ENCODE measurements around the gene STK36. TPM values are rescaled to one million over a fixed set of nuclear protein-coding genes. Genes with fewer than 3 reads are reported as not detected.

The STK36 gene
- total RNA-seq, 1 experiment from 2014 or later = 38.7 TPM

DNA sequence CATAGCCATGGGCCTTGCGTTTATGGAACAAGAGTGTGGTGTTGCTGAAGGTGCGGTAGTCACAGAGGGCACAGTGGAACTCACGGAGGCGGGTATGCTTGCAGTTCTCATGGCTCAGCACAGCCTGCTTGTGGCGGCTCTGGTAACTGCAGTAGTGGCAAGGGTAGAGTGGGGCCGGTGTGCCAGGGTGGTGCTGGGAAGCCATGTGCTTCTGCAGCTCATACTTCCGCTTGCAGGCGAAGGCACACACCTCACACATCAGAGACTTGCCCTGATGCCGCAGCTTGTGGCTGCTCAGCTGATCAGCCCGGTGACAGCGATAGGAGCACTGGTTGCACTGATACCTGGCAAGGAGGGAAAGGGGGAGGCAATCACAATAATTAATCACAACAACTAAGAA, 27.2 kb upstream of the STK36 start:
- Histone ChIP-seq H3K56ac (ENCODE audit: insufficient read length, low read depth, low read length) (no peak overlapping the region), H3K4ac (ENCODE audit: low read depth, low read length) (no peak overlapping the region), H2BK120ac (ENCODE audit: low read depth, low read length, poor library complexity, severe bottlenecking) (no peak overlapping the region), H3K9ac (ENCODE audit: extremely low read depth, insufficient read length, low read length) (no peak overlapping the region), H3K9me3 (ENCODE audit: control insufficient read depth, low read depth, low read length) (no peaks in the 10 kb centered on the region), H3K23me2 (ENCODE audit: insufficient read length, low read depth, low read length, poor library complexity, severe bottlenecking) (no peaks in the 10 kb centered on the region), H3K4me2 (ENCODE audit: insufficient read depth, insufficient read length, low read length) (no peak overlapping the region), H4K91ac (ENCODE audit: insufficient read length, low read depth, low read length) (no peak overlapping the region), H3K14ac (ENCODE audit: insufficient read depth, low read length) (no peak overlapping the region), H3K27me3 (ENCODE audit: insufficient read depth, low read length) (no peaks in the 10 kb centered on the region), H2BK20ac (ENCODE audit: low read depth, low read length, poor library complexity, severe bottlenecking) (no peak overlapping the region), H2BK12ac (ENCODE audit: insufficient read length, low read depth, low read length) (no peak overlapping the region), H4K5ac (ENCODE audit: insufficient read length, low read depth, low read length) (no peak overlapping the region), H4K20me1 (ENCODE audit: control insufficient read depth, insufficient read depth, insufficient read length) (no peaks in the 10 kb centered on the region), H3K23ac (ENCODE audit: insufficient read length, low read depth, low read length) (no peak overlapping the region), H4K8ac (replicated peaks; ENCODE audit: insufficient read length, low read depth, low read length) (no peak overlapping the region), H3T11ph (ENCODE audit: low read length) (no peak overlapping the region), H3K79me2 (ENCODE audit: insufficient read depth, low read length) (no peaks in the 10 kb centered on the region), H2BK15ac (ENCODE audit: low read depth, low read length) (no peak overlapping the region), H3K27ac (ENCODE audit: insufficient read length, low read depth, low read length) (no peak overlapping the region), H2AK5ac (ENCODE audit: insufficient read length, low read length) (no peak overlapping the region), H3K18ac (ENCODE audit: insufficient read length, low read depth, low read length) (no peak overlapping the region), H3K79me1 (ENCODE audit: insufficient read depth, low read depth, low read length, poor library complexity, severe bottlenecking) (no peaks in the 10 kb centered on the region), H2BK5ac (ENCODE audit: insufficient read length, low read length) (no peak overlapping the region), H3K4me1 (ENCODE audit: insufficient read depth, low read length) (no peaks in the 10 kb centered on the region), H2AFZ (ENCODE audit: low read length) (no peak overlapping the region)
- peaks cover 41 to 79% (median 78%) of the 10 kb centered on the region in 3 experiments; a peak in 6 of 7 replicates for H3K36me3 Mint-ChIP-seq (ENCODE audit: insufficient read depth in 1 of 3, low read depth in 3 of 3)
- no peaks in the 10 kb centered on the region for H3K27me3 Mint-ChIP-seq (ENCODE audit: low read depth)
- no peak overlapping the region for H3K4me3 Mint-ChIP-seq
- no peak for DNase-seq
- no peaks in the 10 kb centered on the region for H3K4me1 Mint-ChIP-seq
- TF ChIP-seq, protein P1, sequence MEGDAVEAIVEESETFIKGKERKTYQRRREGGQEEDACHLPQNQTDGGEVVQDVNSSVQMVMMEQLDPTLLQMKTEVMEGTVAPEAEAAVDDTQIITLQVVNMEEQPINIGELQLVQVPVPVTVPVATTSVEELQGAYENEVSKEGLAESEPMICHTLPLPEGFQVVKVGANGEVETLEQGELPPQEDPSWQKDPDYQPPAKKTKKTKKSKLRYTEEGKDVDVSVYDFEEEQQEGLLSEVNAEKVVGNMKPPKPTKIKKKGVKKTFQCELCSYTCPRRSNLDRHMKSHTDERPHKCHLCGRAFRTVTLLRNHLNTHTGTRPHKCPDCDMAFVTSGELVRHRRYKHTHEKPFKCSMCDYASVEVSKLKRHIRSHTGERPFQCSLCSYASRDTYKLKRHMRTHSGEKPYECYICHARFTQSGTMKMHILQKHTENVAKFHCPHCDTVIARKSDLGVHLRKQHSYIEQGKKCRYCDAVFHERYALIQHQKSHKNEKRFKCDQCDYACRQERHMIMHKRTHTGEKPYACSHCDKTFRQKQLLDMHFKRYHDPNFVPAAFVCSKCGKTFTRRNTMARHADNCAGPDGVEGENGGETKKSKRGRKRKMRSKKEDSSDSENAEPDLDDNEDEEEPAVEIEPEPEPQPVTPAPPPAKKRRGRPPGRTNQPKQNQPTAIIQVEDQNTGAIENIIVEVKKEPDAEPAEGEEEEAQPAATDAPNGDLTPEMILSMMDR (conservative IDR thresholded peaks at IDR 0.05) = no peak
- H3K27ac Mint-ChIP-seq = peak overlapping the region in 1 of 3 experiments; percentile 33; a peak in 1 of 7 replicates
- WGBS (ENCODE audit: extremely low coverage, insufficient read length, low lambda C conversion rate) = no CpG with 5 or more reads among the region's 11 CpGs
- H3K9me3 Mint-ChIP-seq = no peaks in the 10 kb centered on the region

All from H9 (cell line).